Thyroid gland (tissue), 4 donors: ENCODE data around the gene ACBD6. TPM values are rescaled to one million over a fixed set of nuclear protein-coding genes. Genes with fewer than 3 reads are reported as not detected.

ENCODE experiments used
- DNase-seq, 2 donors: peaks; one replicate each; pipeline ENCODE4 v3.0.0-alpha.2; 2019
- H3K27ac ChIP-seq, 3 donors: fragments of 200-600 bp; sonication (generic); 1 replicate in 2 of 3; 2 replicates in 1 of 3; pipeline ENCODE4 v1.5.1; 2016 to 2019; ENCODE audit warnings: mild to moderate bottlenecking in 1 of 3, moderate library complexity in 1 of 3
- H3K27me3 ChIP-seq: fragments of 200-600 bp; sonication (generic); one replicate; pipeline ENCODE4 v1.5.1; 2019
- H3K36me3 ChIP-seq, 2 donors: fragments of 200-600 bp; sonication (generic); one replicate each; pipeline ENCODE4 v1.5.1; 2016 to 2019
- H3K4me1 ChIP-seq, 2 donors: fragments of 200-600 bp; sonication (generic); one replicate each; pipeline ENCODE4 v1.5.1; 2017 to 2019
- H3K4me3 ChIP-seq, 3 donors: fragments of 200-600 bp; sonication (generic); replicated peaks in 1 of 3; 1 replicate in 2 of 3; 2 replicates in 1 of 3; pipeline ENCODE4 v1.5.1; 2016; ENCODE audit warnings: mild to moderate bottlenecking in 1 of 3
- H3K9me3 ChIP-seq: fragments of 200-600 bp; sonication (generic); one replicate; pipeline ENCODE4 v1.5.1; 2017
- POLR2A ChIP-seq, 2 donors: fragments of 450-650 bp; IDR thresholded peaks; one replicate each; pipeline ENCODE4 v1.6.1; 2017; ENCODE audit warnings: antibody characterized with exemption in 2 of 2, mild to moderate bottlenecking in 2 of 2, moderate library complexity in 1 of 2
- WGBS, 2 donors: methylation state at CpG; one replicate each; pipeline ENCODE4 v1.1.5; 2017; 5-methylcytosine and 5-hydroxymethylcytosine counted together
- intact Hi-C: fragments of 100-400 bp; cut with DNase I; formaldehyde crosslinking; loops from one replicate; pipeline ENCODE4 v1.15.1; 2023
- total RNA-seq, 4 donors: library from RNA; depleted of rRNA; stranded (reverse); fragments of >200 nt; gene quantifications; one replicate each; pipeline ENCODE4 v1.2.3, GENCODE V29; 2016
- TF ChIP-seq, protein P1 (sequence below), 6 experiments: fragments of 200-600 bp in 3 of 6; fragments of 450-650 bp in 3 of 6; sonication (generic) in 3 of 6; IDR thresholded peaks; one replicate each; pipeline ENCODE4 v1.5.1; 2016 to 2019; ENCODE audit warnings: antibody characterized with exemption in 6 of 6, mild to moderate bottlenecking in 2 of 6, inconsistent platforms in 1 of 6, moderate library complexity in 1 of 6

Gene ACBD6
- total RNA-seq, 4 donors from 2014 or later: 52.6 to 66.5 (median 57.2) TPM

DNA sequence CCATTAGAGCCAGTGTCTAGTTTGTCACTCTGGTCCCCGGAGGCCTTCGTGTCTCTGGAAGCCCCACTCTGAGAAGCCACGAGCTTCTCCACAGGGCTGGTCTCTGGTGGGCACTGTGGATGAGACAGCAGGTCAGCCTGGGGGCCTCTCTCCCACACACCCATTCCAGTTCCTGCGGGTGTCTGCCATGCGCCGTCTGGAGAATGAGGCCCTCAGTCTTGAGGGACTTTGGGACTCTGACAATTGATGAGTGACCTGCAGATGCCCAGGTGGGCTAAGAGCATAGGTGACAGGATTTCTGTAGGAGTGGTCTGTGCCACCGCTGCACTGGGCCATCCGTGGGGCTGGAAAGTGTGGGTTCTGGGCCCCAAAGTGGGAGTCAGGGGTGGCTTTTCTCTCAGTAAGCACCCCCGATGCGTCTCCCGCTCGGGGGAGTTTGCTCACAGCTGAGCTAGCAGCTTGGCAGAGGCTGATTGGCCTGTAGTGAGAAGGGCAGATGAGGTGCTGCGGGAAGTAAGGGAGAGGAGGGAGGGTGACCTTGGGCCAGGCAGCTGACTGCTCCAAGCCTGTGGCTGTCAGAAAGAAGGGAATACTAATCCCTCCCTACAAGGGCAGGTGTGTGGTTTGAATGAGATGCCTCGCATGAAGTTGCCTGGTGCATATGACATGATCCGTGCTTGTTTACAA lies 245.9 kb downstream of the ACBD6 start:
- Histone ChIP-seq H3K4me1 (no peaks in the 10 kb centered on the region), H3K36me3 (no peaks in the 10 kb centered on the region), H3K9me3 (no peaks in the 10 kb centered on the region), H3K27ac (no peak overlapping the region), H3K27me3 (peaks cover 3% of the 10 kb centered on the region), H3K4me3 (no peak overlapping the region)
- intact Hi-C loops: loop anchor here (10.0 kb wide), 1 partner anchor 218 kb away; no protein-coding TSS in a partner anchor
- DNase-seq: no peak
- TF ChIP-seq POLR2A (IDR thresholded peaks at IDR 0.05): no peak
- TF ChIP-seq, protein P1, sequence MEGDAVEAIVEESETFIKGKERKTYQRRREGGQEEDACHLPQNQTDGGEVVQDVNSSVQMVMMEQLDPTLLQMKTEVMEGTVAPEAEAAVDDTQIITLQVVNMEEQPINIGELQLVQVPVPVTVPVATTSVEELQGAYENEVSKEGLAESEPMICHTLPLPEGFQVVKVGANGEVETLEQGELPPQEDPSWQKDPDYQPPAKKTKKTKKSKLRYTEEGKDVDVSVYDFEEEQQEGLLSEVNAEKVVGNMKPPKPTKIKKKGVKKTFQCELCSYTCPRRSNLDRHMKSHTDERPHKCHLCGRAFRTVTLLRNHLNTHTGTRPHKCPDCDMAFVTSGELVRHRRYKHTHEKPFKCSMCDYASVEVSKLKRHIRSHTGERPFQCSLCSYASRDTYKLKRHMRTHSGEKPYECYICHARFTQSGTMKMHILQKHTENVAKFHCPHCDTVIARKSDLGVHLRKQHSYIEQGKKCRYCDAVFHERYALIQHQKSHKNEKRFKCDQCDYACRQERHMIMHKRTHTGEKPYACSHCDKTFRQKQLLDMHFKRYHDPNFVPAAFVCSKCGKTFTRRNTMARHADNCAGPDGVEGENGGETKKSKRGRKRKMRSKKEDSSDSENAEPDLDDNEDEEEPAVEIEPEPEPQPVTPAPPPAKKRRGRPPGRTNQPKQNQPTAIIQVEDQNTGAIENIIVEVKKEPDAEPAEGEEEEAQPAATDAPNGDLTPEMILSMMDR (IDR thresholded peaks at IDR 0.05): no peak
- WGBS, 2 donors: 78 to 81% methylated on average over 6 to 15 of the region's 15 CpGs

DNA sequence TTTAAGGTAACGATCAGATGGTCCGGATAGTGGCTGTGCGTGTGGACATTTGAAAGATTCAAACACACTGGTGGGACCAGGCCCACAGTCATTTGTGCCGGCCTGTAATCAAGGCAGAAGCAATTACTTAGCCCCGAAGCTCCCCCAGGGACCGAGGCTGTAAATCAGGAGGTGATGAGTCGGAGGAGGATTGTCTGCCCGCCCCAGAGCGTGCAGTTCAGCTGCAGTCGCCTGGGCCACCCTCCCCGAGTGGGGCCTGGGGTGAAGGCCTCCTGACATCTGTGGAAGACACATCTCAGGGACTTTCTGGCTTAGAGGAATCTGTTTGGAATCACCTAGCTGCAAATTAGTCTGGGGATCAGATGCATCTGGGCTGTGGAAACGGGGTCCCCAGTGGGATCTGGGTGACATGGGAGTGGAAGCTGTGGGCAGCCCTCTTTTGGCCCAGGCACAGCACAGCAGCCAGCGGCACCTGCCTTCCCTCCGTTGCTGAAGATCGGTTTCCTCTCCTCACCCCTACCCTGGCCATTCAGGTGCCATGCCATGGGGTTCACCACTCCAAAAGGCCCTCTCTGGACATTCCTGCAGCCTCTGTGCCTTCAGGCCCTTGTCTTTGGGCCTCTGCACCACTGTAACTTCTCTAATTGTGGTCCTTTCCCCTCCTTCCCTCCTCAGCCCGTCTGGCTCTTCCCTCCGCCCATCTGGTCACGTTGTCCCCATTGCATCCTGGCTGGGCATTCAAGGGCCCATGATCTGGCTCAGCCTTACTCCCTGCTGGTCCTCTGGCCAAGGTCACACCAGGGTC lies 246.6 kb downstream of the ACBD6 start:
- no peak overlapping the region for H3K4me3 ChIP-seq
- TF ChIP-seq, protein P1 (IDR thresholded peaks at IDR 0.05): no peak
- no peak for TF ChIP-seq POLR2A (IDR thresholded peaks at IDR 0.05)
- DNase-seq: no peak
- WGBS, 2 donors: 83 to 85% methylated on average over 17 to 18 of the region's 18 CpGs
- H3K36me3 ChIP-seq: no peaks in the 10 kb centered on the region
- H3K4me1 ChIP-seq: no peaks in the 10 kb centered on the region
- no peaks in the 10 kb centered on the region for H3K9me3 ChIP-seq
- peaks cover 3% of the 10 kb centered on the region for H3K27me3 ChIP-seq
- H3K27ac ChIP-seq: no peak overlapping the region
- intact Hi-C loops: loop anchor here (10.0 kb wide), 1 partner anchor 219 kb away; no protein-coding TSS in a partner anchor

DNA sequence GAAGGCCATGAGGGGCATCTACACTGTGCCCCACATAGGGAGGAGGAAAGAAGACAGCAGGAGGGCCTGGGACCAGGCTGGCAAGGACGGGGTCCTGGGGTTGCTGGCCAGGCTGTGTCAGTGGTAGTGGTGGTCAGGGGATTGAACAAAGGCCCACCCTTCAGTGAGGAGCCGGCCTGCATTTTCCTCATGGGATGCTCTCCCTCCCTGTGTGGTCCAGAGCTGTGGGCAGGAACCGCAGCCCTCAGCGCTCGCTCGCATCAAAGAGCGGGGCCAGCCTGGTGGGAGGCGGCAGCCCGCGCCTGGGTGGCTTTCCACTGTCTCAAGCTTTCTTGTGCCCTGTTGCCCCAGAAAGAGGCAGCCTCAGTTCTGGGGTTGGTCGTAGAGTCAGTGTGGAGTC lies 247.5 kb downstream of the ACBD6 start:
- no peak for DNase-seq
- H3K27ac ChIP-seq: no peak overlapping the region
- TF ChIP-seq, protein P1 (IDR thresholded peaks at IDR 0.05): no peak
- TF ChIP-seq POLR2A (IDR thresholded peaks at IDR 0.05): no peak
- no peaks in the 10 kb centered on the region for H3K9me3 ChIP-seq
- no peaks in the 10 kb centered on the region for H3K4me1 ChIP-seq
- no peak overlapping the region for H3K4me3 ChIP-seq
- intact Hi-C loops: loop anchor here (10.0 kb wide), 1 partner anchor 220 kb away; no protein-coding TSS in a partner anchor
- 82 to 91% methylated on average over 5 to 11 of the region's 11 CpGs for WGBS, 2 donors
- H3K36me3 ChIP-seq: no peaks in the 10 kb centered on the region
- H3K27me3 ChIP-seq: no peaks in the 10 kb centered on the region

DNA sequence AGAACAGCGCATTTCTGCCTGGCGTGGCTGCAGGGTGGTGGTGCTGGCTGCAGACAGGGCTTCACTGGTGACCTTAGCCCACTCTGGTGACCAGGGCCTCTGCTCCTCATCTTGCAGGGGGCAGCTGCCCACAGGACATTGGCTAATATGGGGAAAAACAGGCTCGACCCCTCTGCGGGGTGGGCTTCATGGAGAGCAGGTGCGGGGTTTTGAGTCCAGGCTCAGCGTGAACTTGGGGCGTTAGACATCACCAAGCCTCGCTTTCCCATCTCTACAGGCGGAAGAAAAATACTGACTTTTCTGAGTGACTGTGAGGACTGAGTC lies 247.9 kb downstream of the ACBD6 start:
- Histone ChIP-seq H3K9me3 (no peaks in the 10 kb centered on the region), H3K27me3 (no peaks in the 10 kb centered on the region), H3K4me1 (no peaks in the 10 kb centered on the region), H3K27ac (no peak overlapping the region), H3K36me3 (no peaks in the 10 kb centered on the region), H3K4me3 (no peak overlapping the region)
- intact Hi-C loops: loop anchor here (10.0 kb wide), 1 partner anchor 220 kb away; no protein-coding TSS in a partner anchor
- no peak for TF ChIP-seq POLR2A (IDR thresholded peaks at IDR 0.05)
- TF ChIP-seq, protein P1 (IDR thresholded peaks at IDR 0.05): no peak
- 92 to 96% methylated on average over 8 to 9 of the region's 9 CpGs for WGBS, 2 donors
- no peak for DNase-seq
